ENCODE data around the gene TSPAN17.

Gene TSPAN17

DNA sequence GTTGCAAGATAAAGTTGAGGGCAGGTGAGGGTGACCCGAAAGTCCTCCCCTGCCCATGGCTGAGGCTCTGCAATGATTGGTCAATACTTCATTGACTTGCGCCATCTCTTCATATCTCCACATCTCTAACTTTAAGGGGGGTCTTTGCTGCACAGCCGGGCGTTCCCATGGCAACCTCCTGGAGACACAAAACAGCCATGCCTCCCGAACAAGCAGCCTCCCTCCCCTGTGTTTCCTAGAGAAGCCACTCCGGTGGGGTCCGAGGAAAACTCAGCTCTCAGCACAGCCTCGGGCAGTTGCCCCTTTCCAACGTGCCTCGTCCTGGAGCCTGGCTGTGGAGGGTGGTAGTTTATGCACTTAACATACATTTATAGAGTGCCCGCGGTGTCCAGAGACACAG lies 57.5 kb downstream of the TSPAN17 start:
- no peak overlapping the region for H3K4me3 ChIP-seq (ENCODE audit: low read depth, low read length, poor library complexity, severe bottlenecking)
- no peak overlapping the region for H3K27ac ChIP-seq (ENCODE audit: low read depth, low read length, poor library complexity, severe bottlenecking)
- H3K36me3 ChIP-seq (ENCODE audit: insufficient read depth, low read length) = no peaks in the 10 kb centered on the region
- H3K9me2 ChIP-seq (ENCODE audit: low read depth, low read length) = no peaks in the 10 kb centered on the region
- no peaks in the 10 kb centered on the region for H4K20me1 ChIP-seq (ENCODE audit: insufficient read depth, low read length)
- H3F3A ChIP-seq (ENCODE audit: insufficient read depth, low read length) = no peaks in the 10 kb centered on the region
- TF ChIP-seq, protein P1, sequence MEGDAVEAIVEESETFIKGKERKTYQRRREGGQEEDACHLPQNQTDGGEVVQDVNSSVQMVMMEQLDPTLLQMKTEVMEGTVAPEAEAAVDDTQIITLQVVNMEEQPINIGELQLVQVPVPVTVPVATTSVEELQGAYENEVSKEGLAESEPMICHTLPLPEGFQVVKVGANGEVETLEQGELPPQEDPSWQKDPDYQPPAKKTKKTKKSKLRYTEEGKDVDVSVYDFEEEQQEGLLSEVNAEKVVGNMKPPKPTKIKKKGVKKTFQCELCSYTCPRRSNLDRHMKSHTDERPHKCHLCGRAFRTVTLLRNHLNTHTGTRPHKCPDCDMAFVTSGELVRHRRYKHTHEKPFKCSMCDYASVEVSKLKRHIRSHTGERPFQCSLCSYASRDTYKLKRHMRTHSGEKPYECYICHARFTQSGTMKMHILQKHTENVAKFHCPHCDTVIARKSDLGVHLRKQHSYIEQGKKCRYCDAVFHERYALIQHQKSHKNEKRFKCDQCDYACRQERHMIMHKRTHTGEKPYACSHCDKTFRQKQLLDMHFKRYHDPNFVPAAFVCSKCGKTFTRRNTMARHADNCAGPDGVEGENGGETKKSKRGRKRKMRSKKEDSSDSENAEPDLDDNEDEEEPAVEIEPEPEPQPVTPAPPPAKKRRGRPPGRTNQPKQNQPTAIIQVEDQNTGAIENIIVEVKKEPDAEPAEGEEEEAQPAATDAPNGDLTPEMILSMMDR (IDR thresholded peaks at IDR 0.05; ENCODE audit: low read length) = no peak
- TF ChIP-seq EZH2 (IDR thresholded peaks at IDR 0.05; ENCODE audit: borderline replicate concordance, low read length) = no peak
- H3K9me3 ChIP-seq (ENCODE audit: low read length) = no peaks in the 10 kb centered on the region
- H3K4me2 ChIP-seq (ENCODE audit: low read length) = no peak overlapping the region
- H2AFZ ChIP-seq (ENCODE audit: low read length) = no peak overlapping the region
- no peak overlapping the region for H3K9ac ChIP-seq (ENCODE audit: low read length)
- H3K79me2 ChIP-seq (ENCODE audit: insufficient read depth, low read length) = no peaks in the 10 kb centered on the region
- no peaks in the 10 kb centered on the region for H3K4me1 ChIP-seq (ENCODE audit: insufficient read depth, low read length, severe bottlenecking)
- peaks cover 9% of the 10 kb centered on the region; the same call in 1 of the 2 replicates for H3K27me3 ChIP-seq (ENCODE audit: insufficient read depth, low read length)

Measured in OCI-LY1 (cell line).